DND-41 (cell line): ENCODE results near the gene ELAC2.

Experiments
- ATAC-seq: fragments of 200-7000 bp; cut with Tn5 transposase; 3 replicates; pipeline ENCODE4 v1.9.1; 2021; ENCODE audit warnings: low read depth; ENCODE audit not compliant: insufficient read depth
- DNase-seq: peaks from one replicate; pipeline ENCODE4 v3.0.0-alpha.2; 2020
- H2AFZ ChIP-seq: 2 replicates; pipeline ENCODE4 v1.6.0; 2012; ENCODE audit warnings: low read depth, low read length
- H3K27ac ChIP-seq: 2 replicates; pipeline ENCODE4 v1.5.1; 2012; ENCODE audit warnings: low read length, inconsistent platforms
- H3K27me3 ChIP-seq: fragments of 200-600 bp; sonication (generic); 2 replicates; pipeline ENCODE4 v1.6.0; 2012; ENCODE audit warnings: low read length, mild to moderate bottlenecking, inconsistent platforms; ENCODE audit not compliant: insufficient read depth, poor library complexity
- H3K36me3 ChIP-seq: 2 replicates; pipeline ENCODE4 v1.5.1; 2012; ENCODE audit warnings: low read length, inconsistent platforms; ENCODE audit not compliant: insufficient read depth
- H3K4me1 ChIP-seq: 2 replicates; pipeline ENCODE4 v1.5.1; 2012; ENCODE audit warnings: mild to moderate bottlenecking, low read length; ENCODE audit not compliant: insufficient read depth
- H3K4me2 ChIP-seq: 2 replicates; pipeline ENCODE4 v1.6.0; 2012; ENCODE audit warnings: mild to moderate bottlenecking, moderate library complexity, low read length, inconsistent platforms; ENCODE audit not compliant: insufficient read depth
- H3K4me3 ChIP-seq, 2 experiments: fragments of 200-600 bp in 1 of 2; shearing (Covaris generic) in 1 of 2; 2 replicates each; pipeline ENCODE4 v1.5.1; 2012 to 2016; ENCODE audit warnings: inconsistent platforms in 2 of 2, low read length in 2 of 2, mild to moderate bottlenecking in 2 of 2, low read depth in 1 of 2, moderate library complexity in 1 of 2
- H3K79me2 ChIP-seq: 2 replicates; pipeline ENCODE4 v1.6.0; 2012; ENCODE audit warnings: low read length, inconsistent platforms; ENCODE audit not compliant: insufficient read depth
- H3K9ac ChIP-seq: 2 replicates; pipeline ENCODE4 v1.6.0; 2012; ENCODE audit warnings: low read depth, mild to moderate bottlenecking, inconsistent platforms, low read length, moderate library complexity
- H3K9me3 ChIP-seq: 2 replicates; pipeline ENCODE4 v1.5.1; 2012; ENCODE audit warnings: low read length, moderate library complexity, mild to moderate bottlenecking, inconsistent platforms; ENCODE audit not compliant: insufficient read depth, severe bottlenecking
- H4K20me1 ChIP-seq: 2 replicates; pipeline ENCODE4 v1.6.0; 2012; ENCODE audit warnings: low read length; ENCODE audit not compliant: insufficient read depth
- EZH2 ChIP-seq: IDR thresholded peaks from 3 replicates; pipeline ENCODE4 v1.6.1; 2012; ENCODE audit warnings: borderline replicate concordance, low read depth, mild to moderate bottlenecking, moderate library complexity, low read length, inconsistent platforms; ENCODE audit not compliant: severe bottlenecking
- TF ChIP-seq, protein P1 (sequence below): IDR thresholded peaks from 2 replicates; pipeline ENCODE4 v1.5.1; 2012; ENCODE audit warnings: borderline replicate concordance, low read length, moderate library complexity, mild to moderate bottlenecking; ENCODE audit not compliant: poor library complexity, severe bottlenecking; ENCODE audit errors: extremely low read depth

ELAC2 gene

GRCh38 chr17:13030056-13030455 lies 12.2 kb upstream of the ELAC2 start:
- no peak overlapping the region for H2AFZ ChIP-seq
- no peak overlapping the region for H3K9ac ChIP-seq
- ATAC-seq (no peak), DNase-seq (no peak)
- no peak overlapping the region for H3K27ac ChIP-seq
- no peaks in the 10 kb centered on the region for H3K36me3 ChIP-seq
- H3K4me3 ChIP-seq, result no peak overlapping the region
- TF ChIP-seq EZH2, result no peak
- TF ChIP-seq, protein P1, sequence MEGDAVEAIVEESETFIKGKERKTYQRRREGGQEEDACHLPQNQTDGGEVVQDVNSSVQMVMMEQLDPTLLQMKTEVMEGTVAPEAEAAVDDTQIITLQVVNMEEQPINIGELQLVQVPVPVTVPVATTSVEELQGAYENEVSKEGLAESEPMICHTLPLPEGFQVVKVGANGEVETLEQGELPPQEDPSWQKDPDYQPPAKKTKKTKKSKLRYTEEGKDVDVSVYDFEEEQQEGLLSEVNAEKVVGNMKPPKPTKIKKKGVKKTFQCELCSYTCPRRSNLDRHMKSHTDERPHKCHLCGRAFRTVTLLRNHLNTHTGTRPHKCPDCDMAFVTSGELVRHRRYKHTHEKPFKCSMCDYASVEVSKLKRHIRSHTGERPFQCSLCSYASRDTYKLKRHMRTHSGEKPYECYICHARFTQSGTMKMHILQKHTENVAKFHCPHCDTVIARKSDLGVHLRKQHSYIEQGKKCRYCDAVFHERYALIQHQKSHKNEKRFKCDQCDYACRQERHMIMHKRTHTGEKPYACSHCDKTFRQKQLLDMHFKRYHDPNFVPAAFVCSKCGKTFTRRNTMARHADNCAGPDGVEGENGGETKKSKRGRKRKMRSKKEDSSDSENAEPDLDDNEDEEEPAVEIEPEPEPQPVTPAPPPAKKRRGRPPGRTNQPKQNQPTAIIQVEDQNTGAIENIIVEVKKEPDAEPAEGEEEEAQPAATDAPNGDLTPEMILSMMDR, result no peak
- no peak overlapping the region for H3K4me2 ChIP-seq
- H3K79me2 ChIP-seq, result no peaks in the 10 kb centered on the region
- no peaks in the 10 kb centered on the region for H3K9me3 ChIP-seq
- H4K20me1 ChIP-seq, result no peaks in the 10 kb centered on the region
- no peaks in the 10 kb centered on the region for H3K27me3 ChIP-seq
- no peaks in the 10 kb centered on the region for H3K4me1 ChIP-seq

DNA sequence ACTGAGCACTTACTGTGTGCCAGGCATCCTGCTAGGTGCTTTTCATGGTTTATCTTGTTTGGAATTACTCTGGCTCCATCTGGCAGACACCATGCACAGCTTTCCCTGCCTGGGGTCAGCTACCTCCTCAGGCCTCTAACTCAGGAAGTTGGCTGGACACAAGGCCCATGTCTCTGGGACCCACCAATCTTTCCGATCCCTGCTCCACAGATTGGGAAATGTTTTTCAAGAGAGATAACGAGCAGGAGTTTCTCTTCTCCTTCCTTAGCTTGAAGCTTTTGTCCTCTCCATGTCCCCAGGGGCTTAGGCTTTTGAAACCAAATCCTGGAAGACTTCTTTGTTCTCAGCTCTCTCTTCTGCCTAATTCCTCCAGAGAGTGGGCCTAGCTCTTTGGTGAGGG lies 11.5 kb upstream of the ELAC2 start:
- Histone ChIP-seq H3K27ac (no peak overlapping the region), H3K4me1 (peaks cover 7% of the 10 kb centered on the region), H2AFZ (no peak overlapping the region), H3K9me3 (no peaks in the 10 kb centered on the region), H3K79me2 (no peaks in the 10 kb centered on the region), H3K9ac (no peak overlapping the region), H3K4me3 (no peak overlapping the region), H3K27me3 (no peaks in the 10 kb centered on the region), H3K36me3 (no peaks in the 10 kb centered on the region), H4K20me1 (no peaks in the 10 kb centered on the region), H3K4me2 (no peak overlapping the region)
- TF ChIP-seq, protein P1, result no peak
- TF ChIP-seq EZH2, result no peak
- DNase-seq (no peak), ATAC-seq (no peak)

- no peak overlapping the region for H3K27ac ChIP-seq
- ATAC-seq, result no peak
These were observed 9.4 kb upstream of the ELAC2 start for GRCh38 chr17:13027246-13027645.

More at GRCh38 chr17:13027246-13027645, 9.4 kb upstream of the ELAC2 start:
- H3K4me3 ChIP-seq, result no peak overlapping the region
- no peaks in the 10 kb centered on the region for H4K20me1 ChIP-seq
- H2AFZ ChIP-seq, result no peak overlapping the region
- no peaks in the 10 kb centered on the region for H3K9me3 ChIP-seq
- TF ChIP-seq, protein P1, result no peak
- TF ChIP-seq EZH2, result no peak
- H3K4me1 ChIP-seq, result peaks cover 9% of the 10 kb centered on the region
- H3K79me2 ChIP-seq, result no peaks in the 10 kb centered on the region
- no peaks in the 10 kb centered on the region for H3K27me3 ChIP-seq
- no peak overlapping the region for H3K9ac ChIP-seq
- no peaks in the 10 kb centered on the region for H3K36me3 ChIP-seq
- H3K4me2 ChIP-seq, result no peak overlapping the region
- no peak for DNase-seq
